ENCODE results near the gene RRAS. TPM values are rescaled to one million over a fixed set of nuclear protein-coding genes. Genes with fewer than 3 reads are reported as not detected.

The RRAS gene
- total and polyA plus RNA-seq, 2 of the 4 experiments (the other 2 are of a cell fraction): 50.2 to 241 TPM

- Histone ChIP-seq H3K9me3 (ENCODE audit: control insufficient read depth, insufficient read depth, low read length) (no peaks in the 10 kb centered on the region), H4K20me1 (ENCODE audit: insufficient read depth, low read length) (peaks cover 29% of the 10 kb centered on the region), H2BK120ac (ENCODE audit: low read depth, low read length) (no peak overlapping the region), H4K5ac (ENCODE audit: low read depth, low read length) (no peak overlapping the region), H3K4ac (ENCODE audit: low read depth, low read length) (no peak overlapping the region), H3K56ac (ENCODE audit: extremely low read depth, insufficient read depth, low read length) (no peak overlapping the region), H3K27ac (ENCODE audit: insufficient read depth, low read length) (no peak overlapping the region), H4K8ac (ENCODE audit: low read depth in 2 of 2, low read length in 2 of 2) (no peak overlapping the region), H3K14ac (replicated peaks; ENCODE audit: low read depth, low read length) (no peak overlapping the region), H2BK5ac (ENCODE audit: low read depth, low read length, poor library complexity, severe bottlenecking) (no peak overlapping the region), H3K23ac (ENCODE audit: low read depth, low read length) (no peak overlapping the region), H4K91ac (ENCODE audit: insufficient read depth, low read depth, low read length) (no peak overlapping the region), H3K9ac (ENCODE audit: low read depth, low read length) (no peak overlapping the region), H2AFZ (replicated peaks; ENCODE audit: low read length, poor library complexity) (peak overlapping the region; percentile 19), H2BK20ac (ENCODE audit: low read depth, low read length) (no peak overlapping the region), H3K4me1 (ENCODE audit: control insufficient read depth, insufficient read depth, low read length) (peaks cover 16% of the 10 kb centered on the region), H2BK15ac (ENCODE audit: low read depth, low read length) (no peak overlapping the region), H3K9me1 (ENCODE audit: insufficient read depth, low read length) (peaks cover 10% of the 10 kb centered on the region), H3K79me1 (ENCODE audit: low read depth in 1 of 2, low read length in 2 of 2) (peaks cover 36 to 78% of the 10 kb centered on the region in 2 experiments), H3K18ac (ENCODE audit: low read depth, low read length) (no peak overlapping the region), H3K27me3 (ENCODE audit: control insufficient read depth, insufficient read depth, low read length) (no peaks in the 10 kb centered on the region), H3K36me3 (ENCODE audit: control insufficient read depth, insufficient read depth, low read length) (peaks cover 40% of the 10 kb centered on the region), H3K4me2 (ENCODE audit: low read depth, low read length) (no peak overlapping the region), H3K4me3 (ENCODE audit: insufficient read depth, low read depth, low read length) (no peak overlapping the region), H2AK5ac (ENCODE audit: low read depth, low read length) (no peak overlapping the region), H2AK9ac (replicated peaks; ENCODE audit: low read depth, low read length, poor library complexity) (no peak overlapping the region)
- WGBS, 2 experiments (ENCODE audit: extremely low coverage in 2 of 2, insufficient read length in 1 of 2): 100% methylated on average over 11 of the region's 23 CpGs; no CpG with 5 or more reads in 1 of the 2 experiments
- TF ChIP-seq USF2 (IDR thresholded peaks at IDR 0.05; ENCODE audit: low read depth, low read length) (no peak), SMC3 (IDR thresholded peaks at IDR 0.05; ENCODE audit: low read depth, low read length) (no peak), RAD21 (IDR thresholded peaks at IDR 0.05; ENCODE audit: low read length) (no peak)
- ChIA-PET CTCF (no interaction called here), POLR2A (ENCODE audit: unreplicated experiment) (no interaction called here)
- BruUV-seq (replicated peaks): no TSS peak
- no peak for ATAC-seq (ENCODE audit: low read depth)
- in situ Hi-C loops (cut with MboI; ENCODE audit: low sequenced_read_pairs): no loop called here
- dilution Hi-C loops (cut with HindIII; ENCODE audit: low sequenced_read_pairs, unreplicated experiment): no loop called here
- no peak for DNase-seq
- intact Hi-C loops (cut with micrococcal nuclease): no loop called here
Observed at GRCh38 chr19:49615861-49616260, 24.1 kb downstream of the RRAS start.

All from IMR-90 (cell line).